Testis (tissue), 2 donors: ENCODE data around the gene ITPR2.

Source experiments
- CTCF ChIP-seq, 3 experiments: fragments of 450-650 bp in 2 of 3; fragments of 200-600 bp in 1 of 3; sonication (generic) in 1 of 3; IDR thresholded peaks; one replicate each; pipeline ENCODE4 v1.5.1; 2016 to 2019; ENCODE audit warnings: antibody characterized with exemption in 3 of 3, mild to moderate bottlenecking in 2 of 3, moderate library complexity in 1 of 3
- POLR2A ChIP-seq: fragments of 450-650 bp; IDR thresholded peaks from one replicate; pipeline ENCODE4 v1.6.1; 2017; ENCODE audit warnings: antibody characterized with exemption, mild to moderate bottlenecking, moderate library complexity

- no peak for TF ChIP-seq CTCF (IDR thresholded peaks at IDR 0.05)
- TF ChIP-seq POLR2A = no peak
These were observed 64.1 kb downstream of the ITPR2 start for GRCh38 chr12:26768611-26769603.
